Measurements from ENCODE around the gene ANAPC4. TPM values are rescaled to one million over a fixed set of nuclear protein-coding genes. Genes with fewer than 3 reads are reported as not detected.
A peak's percentile ranks its signal among the peaks of the same experiment; 100 is the strongest.
"Not testable (repeated sequence)": the region's sequence is repeated elsewhere in the genome, so short reads cannot be mapped to it uniquely, and the experiment has no call there.

ANAPC4 gene
- total RNA-seq, 6 donors from 2014 or later, result 20.8 to 78.2 (median 27.2) TPM

DNA sequence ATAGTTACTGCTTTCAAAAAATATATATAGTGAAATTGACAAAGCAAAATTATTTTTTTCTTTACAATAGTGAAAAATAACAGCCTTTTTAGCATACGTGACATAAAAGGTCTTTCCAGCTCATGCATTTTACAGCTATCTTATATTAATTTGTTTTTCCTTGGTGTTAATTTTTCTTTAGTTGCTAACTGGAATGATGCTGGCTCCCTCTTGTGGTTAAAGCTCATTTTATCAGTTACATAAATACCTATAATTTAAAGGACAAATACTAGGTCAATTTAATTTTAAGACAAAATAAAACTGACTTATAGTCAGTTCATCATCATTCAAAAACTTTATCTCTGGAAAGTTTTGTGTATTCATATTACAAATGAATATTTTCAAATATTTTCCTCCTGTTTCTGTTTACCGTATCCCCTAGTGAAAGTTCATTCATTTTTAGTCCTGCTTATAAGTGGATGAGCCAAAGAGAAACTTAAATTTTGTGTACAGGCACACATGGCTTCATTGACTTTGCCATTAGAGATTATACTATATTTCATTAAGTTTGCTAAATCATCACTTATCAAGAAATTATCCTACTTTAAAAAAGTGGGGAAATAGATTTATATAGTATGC, 9.9 kb upstream of the ANAPC4 start:
- Histone ChIP-seq H3K4me3 (no peak overlapping the region), H3K27me3 (no peaks in the 10 kb centered on the region), H3K4me1 (no peaks in the 10 kb centered on the region), H3K36me3 (peaks cover 0 to 20% (median 6%) of the 10 kb centered on the region in 4 donors), H3K9me3 (no peaks in the 10 kb centered on the region), H3K27ac (no peak overlapping the region)
- TF ChIP-seq POLR2AphosphoS5 (IDR thresholded peaks at IDR 0.05) (no peak), POLR2A (IDR thresholded peaks at IDR 0.05) (no peak), EP300 (IDR thresholded peaks at IDR 0.05) (no peak), CTCF (IDR thresholded peaks at IDR 0.05) (peak in 5 of 6 experiments; percentile 4 to 59 (median 47))
- WGBS, 2 donors, result 75 to 81% methylated on average over 2 of the region's 2 CpGs
- DNase-seq (no peak), ATAC-seq (ENCODE audit: low FRiP score in 2 of 2) (no peak)

DNA sequence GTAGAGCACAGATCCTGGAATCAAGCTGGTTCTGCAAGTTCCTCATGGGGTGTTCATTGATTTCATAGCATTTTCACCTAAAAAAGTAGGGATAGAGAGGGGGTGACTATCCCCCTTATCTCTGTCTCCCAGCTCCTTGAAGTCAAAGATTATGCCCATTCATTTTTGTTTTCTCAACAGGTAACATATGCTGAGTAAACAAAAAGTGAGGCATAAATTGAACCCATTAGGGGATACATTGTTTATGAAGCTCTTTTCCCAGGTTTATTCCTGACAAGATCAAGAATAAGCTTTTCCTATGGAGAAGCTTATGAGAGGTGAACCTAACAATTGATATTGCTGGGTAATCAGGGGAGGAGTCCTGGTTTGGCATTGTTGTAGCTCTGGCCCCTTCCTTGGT, 9.2 kb upstream of the ANAPC4 start:
- TF ChIP-seq POLR2A (IDR thresholded peaks at IDR 0.05) (no peak), EP300 (IDR thresholded peaks at IDR 0.05) (no peak), POLR2AphosphoS5 (IDR thresholded peaks at IDR 0.05) (no peak), CTCF (IDR thresholded peaks at IDR 0.05) (no peak)
- Histone ChIP-seq H3K4me3 (no peak overlapping the region), H3K27ac (no peak overlapping the region), H3K9me3 (no peaks in the 10 kb centered on the region), H3K36me3 (peaks cover 0 to 20% (median 6%) of the 10 kb centered on the region in 4 donors), H3K4me1 (no peaks in the 10 kb centered on the region), H3K27me3 (no peaks in the 10 kb centered on the region)
- DNase-seq, result no peak
- ATAC-seq (ENCODE audit: low FRiP score in 2 of 2), result no peak

GRCh38 chr4:25368315-25368714, 8.7 kb upstream of the ANAPC4 start:
- H3K4me3 ChIP-seq, result no peak overlapping the region
- H3K4me1 ChIP-seq, result no peaks in the 10 kb centered on the region
- DNase-seq, result no peak
- TF ChIP-seq POLR2A (IDR thresholded peaks at IDR 0.05), result no peak
- TF ChIP-seq POLR2AphosphoS5 (IDR thresholded peaks at IDR 0.05), result no peak
- no peak for TF ChIP-seq CTCF (IDR thresholded peaks at IDR 0.05)
- TF ChIP-seq EP300 (IDR thresholded peaks at IDR 0.05), result no peak
- H3K27ac ChIP-seq, result no peak overlapping the region
- no peak for ATAC-seq (ENCODE audit: low FRiP score in 2 of 2)
- no peaks in the 10 kb centered on the region for H3K9me3 ChIP-seq
- WGBS, 2 donors, result 65 to 79% methylated on average over 6 of the region's 6 CpGs
- peaks cover 0 to 20% (median 6%) of the 10 kb centered on the region in 4 donors for H3K36me3 ChIP-seq
- H3K27me3 ChIP-seq, result no peaks in the 10 kb centered on the region

DNA sequence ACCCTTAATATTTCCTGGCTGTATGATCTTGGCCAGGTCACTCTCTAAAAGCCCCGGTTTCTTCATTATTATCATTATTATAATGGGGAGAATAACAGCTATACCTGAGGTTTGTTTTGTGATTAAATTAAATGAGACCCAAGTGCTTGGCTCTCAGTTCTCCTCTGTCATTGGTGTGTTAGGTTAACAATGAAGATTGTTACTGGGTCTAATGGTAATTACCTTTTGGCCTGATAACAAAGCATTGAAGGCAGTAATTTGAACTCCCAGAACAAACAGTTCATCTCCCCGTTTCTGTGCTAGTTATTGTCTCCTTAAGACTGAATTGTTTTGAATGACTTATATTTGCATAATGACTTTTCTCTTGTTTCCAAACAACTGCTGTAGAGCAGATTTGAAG, 6.8 kb upstream of the ANAPC4 start:
- WGBS, 2 donors, result 73 to 77% methylated on average over 2 of the region's 2 CpGs
- H3K27me3 ChIP-seq, result no peaks in the 10 kb centered on the region
- H3K4me3 ChIP-seq, result no peak overlapping the region

GRCh38 chr4:25372549-25372948, 4.5 kb upstream of the ANAPC4 start:
- DNase-seq; H3K27me3 ChIP-seq; ATAC-seq (ENCODE audit: low FRiP score in 2 of 2); H3K9me3 ChIP-seq; H3K36me3 ChIP-seq; H3K4me3 ChIP-seq; H3K27ac ChIP-seq; H3K4me1 ChIP-seq: not testable (repeated sequence)
- 64 to 80% methylated on average over 9 of the region's 9 CpGs for WGBS, 2 donors

More for the DNA sequence above, 6.8 kb upstream of the ANAPC4 start:
- no peaks in the 10 kb centered on the region for H3K9me3 ChIP-seq
- H3K36me3 ChIP-seq, result peaks cover 0 to 11% (median 4%) of the 10 kb centered on the region in 4 donors
- TF ChIP-seq EP300 (IDR thresholded peaks at IDR 0.05), result no peak
- TF ChIP-seq POLR2AphosphoS5 (IDR thresholded peaks at IDR 0.05), result no peak
- TF ChIP-seq CTCF (IDR thresholded peaks at IDR 0.05), result no peak
- H3K27ac ChIP-seq, result no peak overlapping the region
- DNase-seq (no peak), ATAC-seq (ENCODE audit: low FRiP score in 2 of 2) (no peak)
- H3K4me1 ChIP-seq, result no peaks in the 10 kb centered on the region

Measured in upper lobe of left lung (tissue), 6 donors.